ENCODE measurements around the gene CUL2. TPM values are rescaled to one million over a fixed set of nuclear protein-coding genes. Genes with fewer than 3 reads are reported as not detected.

Gene CUL2
- total and polyA plus RNA-seq, 2 of the 4 experiments (the other 2 are of a cell fraction), result 18.9 to 36.6 TPM

DNA sequence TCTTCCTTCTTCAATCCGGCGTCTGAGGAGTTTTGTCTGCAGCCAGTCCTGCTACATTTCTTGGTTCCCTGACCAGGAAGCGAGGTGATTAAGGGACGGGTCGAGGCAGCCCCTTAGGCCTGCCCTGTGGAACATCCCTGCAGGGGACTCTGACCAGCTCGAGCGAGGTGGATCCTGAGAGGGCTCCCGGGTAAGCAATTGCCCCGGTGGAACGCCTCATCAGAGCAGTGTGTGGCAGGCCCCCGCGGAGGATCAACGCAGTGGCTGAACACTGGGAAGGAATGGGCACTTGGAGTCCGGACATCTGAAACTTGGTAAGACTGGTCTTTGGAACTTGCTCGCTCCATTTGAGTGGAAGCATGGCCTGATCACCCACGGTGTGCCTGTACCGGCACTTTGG, 121.0 kb downstream of the CUL2 start:
- CTCF ChIA-PET, result no interaction called here
- no peak for DNase-seq

More for the DNA sequence above, 121.0 kb downstream of the CUL2 start:
- no peak overlapping the region for H4K91ac ChIP-seq (ENCODE audit: insufficient read depth, low read depth, low read length)
- 90% methylated on average over 8 of the region's 17 CpGs; no CpG with 5 or more reads in 1 of the 2 experiments for WGBS, 2 experiments (ENCODE audit: extremely low coverage in 2 of 2, insufficient read length in 1 of 2)
- no peak overlapping the region for H2AK9ac ChIP-seq (replicated peaks; ENCODE audit: low read depth, low read length, poor library complexity)
- no peak overlapping the region for H3K4me3 ChIP-seq (ENCODE audit: insufficient read depth, low read depth, low read length)
- H3K4ac ChIP-seq (ENCODE audit: low read depth, low read length), result no peak overlapping the region
- H3K56ac ChIP-seq (ENCODE audit: extremely low read depth, insufficient read depth, low read length), result no peak overlapping the region
- H3K23ac ChIP-seq (ENCODE audit: low read depth, low read length), result no peak overlapping the region
- H2AFZ ChIP-seq (replicated peaks; ENCODE audit: low read length, poor library complexity), result no peak overlapping the region
- POLR2A ChIA-PET (ENCODE audit: unreplicated experiment), result no interaction called here
- in situ Hi-C loops (cut with MboI; ENCODE audit: low sequenced_read_pairs) (no loop called here), intact Hi-C loops (cut with micrococcal nuclease) (no loop called here), dilution Hi-C loops (cut with HindIII; ENCODE audit: low sequenced_read_pairs, unreplicated experiment) (no loop called here)
- no peak overlapping the region for H3K18ac ChIP-seq (ENCODE audit: low read depth, low read length)
- H2BK15ac ChIP-seq (ENCODE audit: low read depth, low read length), result no peak overlapping the region
- TF ChIP-seq, protein P1, sequence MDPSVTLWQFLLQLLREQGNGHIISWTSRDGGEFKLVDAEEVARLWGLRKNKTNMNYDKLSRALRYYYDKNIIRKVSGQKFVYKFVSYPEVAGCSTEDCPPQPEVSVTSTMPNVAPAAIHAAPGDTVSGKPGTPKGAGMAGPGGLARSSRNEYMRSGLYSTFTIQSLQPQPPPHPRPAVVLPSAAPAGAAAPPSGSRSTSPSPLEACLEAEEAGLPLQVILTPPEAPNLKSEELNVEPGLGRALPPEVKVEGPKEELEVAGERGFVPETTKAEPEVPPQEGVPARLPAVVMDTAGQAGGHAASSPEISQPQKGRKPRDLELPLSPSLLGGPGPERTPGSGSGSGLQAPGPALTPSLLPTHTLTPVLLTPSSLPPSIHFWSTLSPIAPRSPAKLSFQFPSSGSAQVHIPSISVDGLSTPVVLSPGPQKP (IDR thresholded peaks at IDR 0.05; ENCODE audit: borderline replicate concordance, low read depth, low read length), result no peak
- TF ChIP-seq, protein P2, sequence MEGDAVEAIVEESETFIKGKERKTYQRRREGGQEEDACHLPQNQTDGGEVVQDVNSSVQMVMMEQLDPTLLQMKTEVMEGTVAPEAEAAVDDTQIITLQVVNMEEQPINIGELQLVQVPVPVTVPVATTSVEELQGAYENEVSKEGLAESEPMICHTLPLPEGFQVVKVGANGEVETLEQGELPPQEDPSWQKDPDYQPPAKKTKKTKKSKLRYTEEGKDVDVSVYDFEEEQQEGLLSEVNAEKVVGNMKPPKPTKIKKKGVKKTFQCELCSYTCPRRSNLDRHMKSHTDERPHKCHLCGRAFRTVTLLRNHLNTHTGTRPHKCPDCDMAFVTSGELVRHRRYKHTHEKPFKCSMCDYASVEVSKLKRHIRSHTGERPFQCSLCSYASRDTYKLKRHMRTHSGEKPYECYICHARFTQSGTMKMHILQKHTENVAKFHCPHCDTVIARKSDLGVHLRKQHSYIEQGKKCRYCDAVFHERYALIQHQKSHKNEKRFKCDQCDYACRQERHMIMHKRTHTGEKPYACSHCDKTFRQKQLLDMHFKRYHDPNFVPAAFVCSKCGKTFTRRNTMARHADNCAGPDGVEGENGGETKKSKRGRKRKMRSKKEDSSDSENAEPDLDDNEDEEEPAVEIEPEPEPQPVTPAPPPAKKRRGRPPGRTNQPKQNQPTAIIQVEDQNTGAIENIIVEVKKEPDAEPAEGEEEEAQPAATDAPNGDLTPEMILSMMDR (conservative IDR thresholded peaks at IDR 0.05; ENCODE audit: low read depth, low read length), result no peak
- no peak for TF ChIP-seq SMC3 (IDR thresholded peaks at IDR 0.05; ENCODE audit: low read depth, low read length)
- TF ChIP-seq BHLHE40 (IDR thresholded peaks at IDR 0.05; ENCODE audit: low read depth, low read length), result no peak
- no peak for TF ChIP-seq MXI1 (IDR thresholded peaks at IDR 0.05; ENCODE audit: borderline replicate concordance, low read depth, low read length)
- TF ChIP-seq RCOR1 (IDR thresholded peaks at IDR 0.05; ENCODE audit: insufficient replicate concordance, low read length), result no peak
- TF ChIP-seq, protein P3, sequence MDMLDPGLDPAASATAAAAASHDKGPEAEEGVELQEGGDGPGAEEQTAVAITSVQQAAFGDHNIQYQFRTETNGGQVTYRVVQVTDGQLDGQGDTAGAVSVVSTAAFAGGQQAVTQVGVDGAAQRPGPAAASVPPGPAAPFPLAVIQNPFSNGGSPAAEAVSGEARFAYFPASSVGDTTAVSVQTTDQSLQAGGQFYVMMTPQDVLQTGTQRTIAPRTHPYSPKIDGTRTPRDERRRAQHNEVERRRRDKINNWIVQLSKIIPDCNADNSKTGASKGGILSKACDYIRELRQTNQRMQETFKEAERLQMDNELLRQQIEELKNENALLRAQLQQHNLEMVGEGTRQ (IDR thresholded peaks at IDR 0.05; ENCODE audit: low read depth, low read length), result no peak
- TF ChIP-seq NFE2L2 (IDR thresholded peaks at IDR 0.05; ENCODE audit: low read depth, low read length), result no peak
- H2BK120ac ChIP-seq (ENCODE audit: low read depth, low read length), result no peak overlapping the region
- H3K4me1 ChIP-seq (ENCODE audit: control insufficient read depth, insufficient read depth, low read length), result peaks cover 5% of the 10 kb centered on the region
- H3K27me3 ChIP-seq (ENCODE audit: control insufficient read depth, insufficient read depth, low read length), result peaks cover 13% of the 10 kb centered on the region
- H3K9me3 ChIP-seq (ENCODE audit: control insufficient read depth, insufficient read depth, low read length), result no peaks in the 10 kb centered on the region
- H3K27ac ChIP-seq (ENCODE audit: insufficient read depth, low read length), result no peak overlapping the region
- BruUV-seq (replicated peaks), result no TSS peak
- H3K36me3 ChIP-seq (ENCODE audit: control insufficient read depth, insufficient read depth, low read length), result no peaks in the 10 kb centered on the region
- no peaks in the 10 kb centered on the region for H3K79me1 ChIP-seq (ENCODE audit: low read depth in 1 of 2, low read length in 2 of 2)
- no peak overlapping the region for H4K8ac ChIP-seq (ENCODE audit: low read depth in 2 of 2, low read length in 2 of 2)
- no peak overlapping the region for H4K5ac ChIP-seq (ENCODE audit: low read depth, low read length)
- H4K20me1 ChIP-seq (ENCODE audit: insufficient read depth, low read length), result no peaks in the 10 kb centered on the region
- no peak overlapping the region for H2BK5ac ChIP-seq (ENCODE audit: low read depth, low read length, poor library complexity, severe bottlenecking)
- no peak for ATAC-seq (ENCODE audit: low read depth)
- no peak overlapping the region for H3K14ac ChIP-seq (replicated peaks; ENCODE audit: low read depth, low read length)
- H2AK5ac ChIP-seq (ENCODE audit: low read depth, low read length), result no peak overlapping the region
- H3K9me1 ChIP-seq (ENCODE audit: insufficient read depth, low read length), result 0 out of 2 replicates have a peak, but pooled peaks cover 5% of the 10 kb centered on the region
- no peak overlapping the region for H3K4me2 ChIP-seq (ENCODE audit: low read depth, low read length)
- H3K9ac ChIP-seq (ENCODE audit: low read depth, low read length), result no peak overlapping the region
- H2BK20ac ChIP-seq (ENCODE audit: low read depth, low read length), result no peak overlapping the region

Measured in IMR-90 (cell line).